Neural progenitor cell (in vitro differentiated cells): ENCODE measurements around the gene LIN28B.

Experiments
- CTCF ChIP-seq: fragments of 200-600 bp; sonication (generic); IDR thresholded peaks from 2 replicates; pipeline ENCODE4 v1.5.1; 2017; ENCODE audit warnings: antibody characterized with exemption, mild to moderate bottlenecking
- EZH2 ChIP-seq: fragments of 200-600 bp; sonication (generic); IDR thresholded peaks from 2 replicates; pipeline ENCODE4 v1.6.1; 2017; ENCODE audit warnings: antibody characterized with exemption, mild to moderate bottlenecking, moderate library complexity

DNA sequence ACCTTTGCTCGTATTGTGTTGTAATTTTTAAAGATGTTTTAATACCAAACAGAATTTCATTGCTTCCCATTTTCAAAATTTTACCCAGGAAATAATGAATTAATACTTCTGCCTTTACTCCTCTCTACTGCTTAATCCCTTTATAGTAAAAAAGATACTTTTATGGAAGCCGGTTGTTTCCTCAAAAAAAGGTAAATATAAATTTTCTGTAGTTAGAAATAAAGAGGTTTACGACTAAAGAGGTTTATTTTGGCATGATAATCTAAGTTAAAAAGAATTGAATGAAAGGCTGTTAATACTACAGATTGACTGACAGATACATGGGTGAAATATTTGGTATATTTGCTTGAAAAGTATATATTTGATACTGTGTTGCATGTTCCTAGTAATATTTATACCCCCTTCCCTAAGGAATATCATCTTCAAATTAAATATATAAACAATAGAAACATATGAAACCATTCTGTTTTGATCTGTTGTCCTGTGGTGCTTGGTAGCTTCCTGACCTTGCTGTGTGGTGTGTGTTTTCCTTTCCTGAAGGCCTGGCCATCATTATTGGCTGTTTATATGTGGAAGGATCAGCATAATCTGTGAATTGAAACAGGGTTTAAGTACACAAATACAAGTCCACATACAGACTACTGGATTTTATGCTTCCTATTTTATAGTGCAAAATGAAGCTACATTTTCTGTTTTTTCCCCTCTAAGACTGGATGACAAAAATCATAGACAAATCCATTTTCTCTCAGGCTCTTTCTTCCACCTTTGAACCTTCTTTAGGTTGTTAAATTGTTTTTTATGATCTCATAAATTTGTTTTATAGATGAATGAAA lies 2.3 kb downstream of the LIN28B start:
- no peak for TF ChIP-seq CTCF
- TF ChIP-seq EZH2: no peak
